ENCODE data around the gene VAV2.
A peak's percentile ranks its signal among the peaks of the same experiment; 100 is the strongest.

The VAV2 gene

GRCh38 chr9:134026581-134026980, 34.5 kb upstream of the VAV2 start:
- Histone ChIP-seq H3K36me3 (ENCODE audit: insufficient read depth, low read length) (peaks cover under 1% of the 10 kb centered on the region; the same call in 1 of the 2 replicates), H3K27ac (ENCODE audit: low read depth, low read length) (no peak overlapping the region), H3K4me3 (ENCODE audit: low read depth, low read length) (peak overlapping the region; percentile 94; the same call in 1 of the 2 replicates), H2AFZ (ENCODE audit: low read length, unreplicated experiment) (no peak overlapping the region), H3K27me3 (ENCODE audit: insufficient read depth, low read length) (no peaks in the 10 kb centered on the region), H3K4me1 (ENCODE audit: control insufficient read depth, insufficient read depth, low read length, unreplicated experiment) (no peaks in the 10 kb centered on the region), H3K79me2 (ENCODE audit: control insufficient read depth, insufficient read depth, low read length, unreplicated experiment) (no peaks in the 10 kb centered on the region)

- peak overlapping the region; percentile 26 for H3K27ac ChIP-seq (ENCODE audit: low read depth, low read length)
- H3K27me3 ChIP-seq (ENCODE audit: insufficient read depth, low read length) = no peaks in the 10 kb centered on the region
- H3K4me3 ChIP-seq (ENCODE audit: low read depth, low read length) = peak overlapping the region; percentile 94
- H3K4me1 ChIP-seq (ENCODE audit: control insufficient read depth, insufficient read depth, low read length, unreplicated experiment) = no peaks in the 10 kb centered on the region
- peak overlapping the region; percentile 93 for H2AFZ ChIP-seq (ENCODE audit: low read length, unreplicated experiment)
- no peaks in the 10 kb centered on the region for H3K79me2 ChIP-seq (ENCODE audit: control insufficient read depth, insufficient read depth, low read length, unreplicated experiment)
- H3K36me3 ChIP-seq (ENCODE audit: insufficient read depth, low read length) = no peaks in the 10 kb centered on the region; the same call in 1 of the 2 replicates
Observed at GRCh38 chr9:134025606-134026541, 33.8 kb upstream of the VAV2 start.

DNA sequence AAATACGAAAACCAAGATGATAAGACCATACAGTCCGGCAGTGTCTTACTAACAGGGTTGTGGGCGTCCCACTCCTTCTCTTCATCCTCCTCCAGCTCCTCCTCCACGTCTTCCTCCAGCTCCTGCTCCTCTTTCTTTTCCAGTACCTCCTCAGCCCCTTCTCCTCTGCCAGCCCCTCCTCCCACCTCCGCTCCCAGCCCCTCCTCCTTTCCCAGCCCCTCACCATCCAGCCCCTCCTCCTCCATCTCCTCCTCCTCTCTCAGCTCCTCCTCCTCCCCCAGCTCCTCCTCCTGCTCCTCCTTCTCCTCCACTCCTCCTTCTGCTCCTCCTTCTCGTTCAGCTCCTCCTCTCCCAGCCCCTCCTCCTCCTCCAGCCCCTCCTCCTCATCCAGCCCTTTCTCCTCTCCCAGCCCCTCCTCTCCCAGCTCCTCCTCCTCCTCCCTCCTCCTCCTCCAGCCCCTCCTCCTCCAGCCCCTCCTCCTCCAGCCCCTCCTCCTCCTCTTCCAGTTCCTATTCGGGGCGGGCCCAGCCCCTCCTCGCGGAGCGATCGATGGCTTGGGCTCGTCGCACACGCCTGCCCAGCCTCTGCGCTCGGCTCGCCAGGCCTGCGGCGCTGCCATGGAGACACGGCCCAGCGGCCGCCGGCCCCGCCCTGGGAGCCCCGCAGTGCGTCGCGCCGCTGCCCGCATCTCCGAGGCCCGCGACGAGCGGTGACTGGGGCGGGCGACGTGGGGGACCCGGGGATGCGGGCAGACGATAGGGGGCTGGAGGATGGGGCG, 32.9 kb upstream of the VAV2 start, which contains the start of gene BRD3OS:
TSS of gene BRD3OS (plus strand) at position 654 of the 778 bp plus-strand sequence. CDS start 1,267 bp downstream, outside the sequence.
- Histone ChIP-seq H3K79me2 (ENCODE audit: control insufficient read depth, insufficient read depth, low read length, unreplicated experiment) (no peaks in the 10 kb centered on the region), H3K4me3 (ENCODE audit: low read depth, low read length) (peak within 1 kb of the TSS; percentile 94), H2AFZ (ENCODE audit: low read length, unreplicated experiment) (peak within 1 kb of the TSS; percentile 93), H3K27me3 (ENCODE audit: insufficient read depth, low read length) (no peaks in the 10 kb centered on the region), H3K4me1 (ENCODE audit: control insufficient read depth, insufficient read depth, low read length, unreplicated experiment) (no peaks in the 10 kb centered on the region), H3K36me3 (ENCODE audit: insufficient read depth, low read length) (no peaks in the 10 kb centered on the region; the same call in 1 of the 2 replicates), H3K27ac (ENCODE audit: low read depth, low read length) (peak within 1 kb of the TSS; percentile 26)

DNA sequence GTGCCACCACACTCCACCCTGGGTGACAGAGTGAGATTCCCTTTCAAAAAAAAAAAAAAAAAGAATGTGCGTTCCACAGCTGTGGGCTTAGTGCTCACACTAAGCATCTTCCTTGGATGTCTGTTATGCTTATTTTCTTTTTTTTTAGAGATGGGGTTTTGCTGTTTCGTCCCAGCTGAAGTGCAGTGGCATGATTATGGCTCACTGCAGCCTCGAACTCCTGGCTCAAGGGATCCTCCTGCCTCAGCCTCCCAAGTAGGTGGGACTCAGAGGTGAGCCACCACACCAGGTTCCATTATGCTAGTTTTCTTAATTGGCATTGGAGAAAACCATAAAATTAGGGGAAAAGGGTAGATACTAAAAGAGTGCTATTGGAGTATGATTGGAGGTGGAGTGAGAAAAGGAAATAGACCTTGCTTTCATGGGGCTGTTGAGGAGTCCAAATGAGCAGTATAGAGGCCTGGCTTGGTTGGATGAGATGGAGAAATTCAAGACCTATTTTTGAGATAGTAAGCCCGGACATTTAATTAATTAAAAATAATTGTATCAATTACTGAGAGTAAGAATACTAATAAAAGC, 32.2 kb upstream of the VAV2 start:
- Histone ChIP-seq H3K4me3 (ENCODE audit: low read depth, low read length) (peak overlapping the region; percentile 70), H3K36me3 (ENCODE audit: insufficient read depth, low read length) (no peaks in the 10 kb centered on the region; the same call in 1 of the 2 replicates), H3K79me2 (ENCODE audit: control insufficient read depth, insufficient read depth, low read length, unreplicated experiment) (no peaks in the 10 kb centered on the region), H3K27ac (ENCODE audit: low read depth, low read length) (no peak overlapping the region), H3K27me3 (ENCODE audit: insufficient read depth, low read length) (no peaks in the 10 kb centered on the region), H3K4me1 (ENCODE audit: control insufficient read depth, insufficient read depth, low read length, unreplicated experiment) (no peaks in the 10 kb centered on the region), H2AFZ (ENCODE audit: low read length, unreplicated experiment) (peak overlapping the region; percentile 81)

- no peak overlapping the region for H3K4me3 ChIP-seq (ENCODE audit: low read depth, low read length)
Observed at GRCh38 chr9:134014946-134015345, 22.8 kb upstream of the VAV2 start.

DNA sequence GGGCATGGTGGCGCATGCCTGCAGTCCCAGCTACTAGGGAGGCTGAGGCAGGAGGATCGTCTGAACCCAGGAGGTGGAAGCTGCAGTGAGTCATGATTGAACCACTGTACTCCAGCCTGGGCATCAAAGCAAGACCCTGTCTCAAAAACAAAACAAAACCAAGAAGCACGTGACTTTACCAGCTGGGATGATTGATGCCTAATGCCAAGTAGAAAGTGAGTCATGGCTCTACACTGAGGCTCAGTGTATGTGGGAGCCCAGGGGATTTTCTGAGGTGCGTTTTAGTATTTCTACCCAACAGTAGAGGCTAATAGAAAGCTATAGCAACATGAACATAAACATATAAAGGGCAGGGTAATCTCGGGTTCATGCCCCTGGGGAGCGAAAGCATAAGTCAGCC, 19.3 kb upstream of the VAV2 start:
- no peaks in the 10 kb centered on the region for H3K36me3 ChIP-seq (ENCODE audit: insufficient read depth, low read length)
- H3K4me3 ChIP-seq (ENCODE audit: low read depth, low read length) = no peak overlapping the region
- H3K27me3 ChIP-seq (ENCODE audit: insufficient read depth, low read length) = 0 out of 2 replicates have a peak, but pooled peaks cover 5% of the 10 kb centered on the region
- H3K4me1 ChIP-seq (ENCODE audit: control insufficient read depth, insufficient read depth, low read length, unreplicated experiment) = no peaks in the 10 kb centered on the region
- H2AFZ ChIP-seq (ENCODE audit: low read length, unreplicated experiment) = no peak overlapping the region
- no peak overlapping the region for H3K27ac ChIP-seq (ENCODE audit: low read depth, low read length)
- no peaks in the 10 kb centered on the region for H3K79me2 ChIP-seq (ENCODE audit: control insufficient read depth, insufficient read depth, low read length, unreplicated experiment)

More at GRCh38 chr9:134014946-134015345, 22.8 kb upstream of the VAV2 start:
- Histone ChIP-seq H3K36me3 (ENCODE audit: insufficient read depth, low read length) (no peaks in the 10 kb centered on the region), H2AFZ (ENCODE audit: low read length, unreplicated experiment) (no peak overlapping the region), H3K79me2 (ENCODE audit: control insufficient read depth, insufficient read depth, low read length, unreplicated experiment) (no peaks in the 10 kb centered on the region), H3K27me3 (ENCODE audit: insufficient read depth, low read length) (no peaks in the 10 kb centered on the region), H3K4me1 (ENCODE audit: control insufficient read depth, insufficient read depth, low read length, unreplicated experiment) (no peaks in the 10 kb centered on the region), H3K27ac (ENCODE audit: low read depth, low read length) (no peak overlapping the region)

DNA sequence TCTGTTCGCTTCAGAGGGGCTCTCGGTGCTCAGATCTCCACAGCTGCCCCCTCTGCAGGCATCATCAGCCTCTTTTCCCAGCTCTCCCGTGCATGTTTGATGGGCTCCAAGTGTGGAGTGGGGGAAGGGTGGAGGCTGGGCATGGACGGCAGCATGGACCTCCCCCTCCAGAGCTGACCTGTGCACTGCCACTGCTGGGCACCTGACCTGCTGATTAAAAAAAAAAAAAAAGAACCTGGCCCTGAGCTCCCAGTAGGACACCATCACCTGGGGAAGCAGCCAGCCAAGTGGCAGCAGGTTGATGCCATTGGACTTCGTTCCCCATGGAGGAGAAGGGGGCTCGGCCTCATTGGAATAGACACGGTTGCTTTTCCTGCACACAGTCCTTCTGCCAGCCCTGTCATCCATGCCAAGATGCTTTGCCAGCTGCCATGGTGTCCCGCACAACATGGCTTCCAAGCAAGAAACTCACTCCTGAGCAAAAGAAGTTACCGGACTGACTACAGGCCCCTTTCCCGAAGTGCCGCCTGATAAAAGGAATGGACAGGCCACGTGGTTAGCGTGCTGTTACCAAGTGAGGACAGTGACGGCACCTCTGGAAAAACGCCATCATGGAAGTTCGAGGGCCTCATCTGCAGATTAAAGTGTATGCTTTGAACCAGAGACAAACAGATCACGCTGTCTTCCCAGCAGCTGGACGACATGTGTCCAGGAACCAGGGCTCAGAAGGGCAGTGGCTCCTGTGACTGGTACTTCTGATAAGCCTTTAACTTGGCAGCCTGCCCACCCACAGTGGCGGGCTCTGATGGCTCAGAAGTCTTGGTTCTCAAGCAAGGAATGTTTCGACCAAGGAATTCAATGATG, 18.4 kb upstream of the VAV2 start:
- H3K36me3 ChIP-seq (ENCODE audit: insufficient read depth, low read length) = no peaks in the 10 kb centered on the region
- no peaks in the 10 kb centered on the region for H3K4me1 ChIP-seq (ENCODE audit: control insufficient read depth, insufficient read depth, low read length, unreplicated experiment)
- H3K4me3 ChIP-seq (ENCODE audit: low read depth, low read length) = no peak overlapping the region
- H3K79me2 ChIP-seq (ENCODE audit: control insufficient read depth, insufficient read depth, low read length, unreplicated experiment) = no peaks in the 10 kb centered on the region
- H3K27me3 ChIP-seq (ENCODE audit: insufficient read depth, low read length) = 0 out of 2 replicates have a peak, but pooled peaks cover 5% of the 10 kb centered on the region
- no peak overlapping the region for H2AFZ ChIP-seq (ENCODE audit: low read length, unreplicated experiment)
- no peak overlapping the region for H3K27ac ChIP-seq (ENCODE audit: low read depth, low read length)

- H3K27ac ChIP-seq (ENCODE audit: low read depth, low read length) = no peak overlapping the region
- no peaks in the 10 kb centered on the region for H3K4me1 ChIP-seq (ENCODE audit: control insufficient read depth, insufficient read depth, low read length, unreplicated experiment)
- no peaks in the 10 kb centered on the region for H3K36me3 ChIP-seq (ENCODE audit: insufficient read depth, low read length)
- H2AFZ ChIP-seq (ENCODE audit: low read length, unreplicated experiment) = no peak overlapping the region
- H3K4me3 ChIP-seq (ENCODE audit: low read depth, low read length) = no peak overlapping the region
- 0 out of 2 replicates have a peak, but pooled peaks cover 5% of the 10 kb centered on the region for H3K27me3 ChIP-seq (ENCODE audit: insufficient read depth, low read length)
- H3K79me2 ChIP-seq (ENCODE audit: control insufficient read depth, insufficient read depth, low read length, unreplicated experiment) = no peaks in the 10 kb centered on the region
Observed at GRCh38 chr9:134007571-134007970, 15.4 kb upstream of the VAV2 start.

GRCh38 chr9:134007150-134007549, 15.0 kb upstream of the VAV2 start:
- H3K4me1 ChIP-seq (ENCODE audit: control insufficient read depth, insufficient read depth, low read length, unreplicated experiment) = no peaks in the 10 kb centered on the region
- no peaks in the 10 kb centered on the region for H3K36me3 ChIP-seq (ENCODE audit: insufficient read depth, low read length)
- 0 out of 2 replicates have a peak, but pooled peaks cover 5% of the 10 kb centered on the region for H3K27me3 ChIP-seq (ENCODE audit: insufficient read depth, low read length)
- H3K79me2 ChIP-seq (ENCODE audit: control insufficient read depth, insufficient read depth, low read length, unreplicated experiment) = no peaks in the 10 kb centered on the region
- no peak overlapping the region for H3K27ac ChIP-seq (ENCODE audit: low read depth, low read length)
- no peak overlapping the region for H2AFZ ChIP-seq (ENCODE audit: low read length, unreplicated experiment)
- H3K4me3 ChIP-seq (ENCODE audit: low read depth, low read length) = no peak overlapping the region
